ENCODE results near the gene CYFIP2. TPM values are rescaled to one million over a fixed set of nuclear protein-coding genes. Genes with fewer than 3 reads are reported as not detected.
"Not testable (repeated sequence)": the region's sequence is repeated elsewhere in the genome, so short reads cannot be mapped to it uniquely, and the experiment has no call there.

Gene CYFIP2
- total RNA-seq, 6 experiments from 2014 or later: 7.1 to 20.0 (median 9.7) TPM

GRCh38 chr5:157236423-157236822 lies 29.5 kb upstream of the CYFIP2 start:
- Mint-ChIP-seq H3K36me3 (ENCODE audit: low read depth) (no peaks in the 10 kb centered on the region), H3K9me3 (no peaks in the 10 kb centered on the region), H3K4me3 (no peak overlapping the region), H3K4me1 (ENCODE audit: low read depth) (no peaks in the 10 kb centered on the region; the same call in 1 of the 2 replicates), H3K27ac (no peak overlapping the region), H3K27me3 (ENCODE audit: insufficient read depth) (peaks cover 12% of the 10 kb centered on the region)
- no peak for TF ChIP-seq CTCF (IDR thresholded peaks at IDR 0.05)
- no peak for DNase-seq

DNA sequence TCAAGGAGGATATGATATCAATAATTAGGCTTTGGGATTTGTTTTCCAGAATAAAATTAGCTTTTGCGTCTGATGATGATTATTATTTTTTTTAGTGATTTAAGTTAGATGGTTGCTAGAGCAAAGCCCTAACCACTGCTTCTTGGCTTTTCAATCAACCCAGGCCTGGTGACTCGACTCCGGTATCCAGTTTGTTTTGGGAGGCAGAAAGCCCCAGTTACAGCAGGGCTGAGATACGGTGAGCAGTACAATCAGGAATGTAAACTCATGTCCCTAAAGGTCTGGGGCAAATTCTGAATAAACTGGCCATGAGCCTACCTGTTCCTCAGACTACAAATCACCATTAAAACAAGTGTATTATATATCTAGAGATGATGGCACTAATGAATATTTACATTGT lies 24.4 kb upstream of the CYFIP2 start:
- DNase-seq: no peak
- H3K9me3 Mint-ChIP-seq: no peaks in the 10 kb centered on the region
- peaks cover 14% of the 10 kb centered on the region for H3K27me3 Mint-ChIP-seq (ENCODE audit: insufficient read depth)
- no peak overlapping the region for H3K4me3 Mint-ChIP-seq
- 0 out of 2 replicates have a peak, but pooled peaks cover 5% of the 10 kb centered on the region for H3K4me1 Mint-ChIP-seq (ENCODE audit: low read depth)
- no peak overlapping the region for H3K27ac Mint-ChIP-seq
- H3K36me3 Mint-ChIP-seq (ENCODE audit: low read depth): no peaks in the 10 kb centered on the region
- no peak for TF ChIP-seq CTCF (IDR thresholded peaks at IDR 0.05)

DNA sequence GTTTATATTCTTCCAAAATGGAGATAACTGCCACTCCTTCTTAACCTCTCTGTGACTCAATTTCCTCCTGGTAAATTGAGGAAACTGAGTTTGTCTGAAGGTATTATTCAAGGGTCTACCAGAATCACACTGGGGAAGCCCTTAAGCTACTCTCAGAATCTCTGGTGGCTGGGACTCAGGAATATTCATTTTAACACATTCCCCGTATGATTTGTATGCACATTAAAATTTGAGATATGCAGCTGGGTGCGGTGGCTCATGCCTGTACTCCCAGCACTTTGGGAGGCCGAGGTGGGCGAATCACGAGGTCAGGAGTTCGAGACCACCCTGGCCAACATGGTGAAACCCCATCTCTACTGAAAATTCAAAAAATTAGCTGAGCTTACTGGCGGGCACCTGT lies 21.2 kb upstream of the CYFIP2 start:
- not testable (repeated sequence) for DNase-seq; H3K36me3 Mint-ChIP-seq (ENCODE audit: low read depth); H3K9me3 Mint-ChIP-seq

GRCh38 chr5:157245476-157245875 lies 20.4 kb upstream of the CYFIP2 start:
- Mint-ChIP-seq H3K9me3 (no peaks in the 10 kb centered on the region), H3K4me3 (no peak overlapping the region), H3K27me3 (ENCODE audit: insufficient read depth) (peaks cover 14% of the 10 kb centered on the region), H3K27ac (no peak overlapping the region), H3K4me1 (ENCODE audit: low read depth) (0 out of 2 replicates have a peak, but pooled peaks cover 5% of the 10 kb centered on the region), H3K36me3 (ENCODE audit: low read depth) (no peaks in the 10 kb centered on the region)
- TF ChIP-seq CTCF (IDR thresholded peaks at IDR 0.05): no peak
- DNase-seq: peak; percentile 19

More for the DNA sequence above, 21.2 kb upstream of the CYFIP2 start:
- H3K4me1 Mint-ChIP-seq (ENCODE audit: low read depth); H3K27me3 Mint-ChIP-seq (ENCODE audit: insufficient read depth); H3K4me3 Mint-ChIP-seq; H3K27ac Mint-ChIP-seq: not testable (repeated sequence)

DNA sequence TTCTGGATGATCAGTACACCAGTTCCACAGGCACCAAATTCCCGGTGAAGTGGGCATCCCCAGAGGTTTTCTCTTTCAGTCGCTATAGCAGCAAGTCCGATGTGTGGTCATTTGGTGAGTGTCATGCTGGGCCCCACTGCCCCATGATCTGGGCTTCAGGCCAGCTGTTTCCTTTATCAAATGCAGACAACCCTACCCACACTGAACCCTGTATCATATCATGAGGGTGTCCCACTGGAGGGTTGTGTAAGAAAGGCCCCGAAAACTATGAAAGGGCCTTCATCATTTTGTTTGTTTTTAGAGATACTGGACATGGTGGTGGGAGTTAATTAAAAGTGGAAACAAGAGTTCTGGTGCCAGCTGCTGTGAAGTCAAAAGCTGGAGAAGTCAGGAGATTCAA lies 20.0 kb upstream of the CYFIP2 start:
- TF ChIP-seq CTCF (IDR thresholded peaks at IDR 0.05): no peak
- Mint-ChIP-seq H3K27me3 (ENCODE audit: insufficient read depth) (peaks cover 13% of the 10 kb centered on the region), H3K9me3 (no peaks in the 10 kb centered on the region), H3K36me3 (ENCODE audit: low read depth) (no peaks in the 10 kb centered on the region), H3K4me1 (ENCODE audit: low read depth) (0 out of 2 replicates have a peak, but pooled peaks cover 5% of the 10 kb centered on the region), H3K27ac (no peak overlapping the region), H3K4me3 (no peak overlapping the region)
- DNase-seq: no peak

DNA sequence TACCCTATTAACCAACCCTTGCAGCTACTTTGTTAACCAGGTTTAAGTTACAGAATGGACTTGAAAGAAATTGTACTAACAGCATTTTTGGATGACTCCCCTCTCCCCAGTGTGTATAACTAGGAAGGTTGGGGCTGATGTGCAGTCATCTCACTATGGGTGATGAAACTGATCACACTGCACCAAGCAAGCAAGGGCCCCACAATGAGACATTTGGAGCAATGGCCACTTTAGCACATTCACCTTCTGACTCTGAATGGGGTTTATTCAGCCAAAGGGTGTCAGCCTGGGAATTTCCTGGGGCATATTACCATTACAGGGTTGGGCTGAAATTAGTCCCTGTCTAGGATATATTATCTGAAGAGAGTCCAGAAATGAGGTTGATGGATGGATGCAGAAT lies 18.7 kb upstream of the CYFIP2 start:
- DNase-seq: no peak
- TF ChIP-seq CTCF (IDR thresholded peaks at IDR 0.05): no peak
- H3K9me3 Mint-ChIP-seq: no peaks in the 10 kb centered on the region
- 0 out of 2 replicates have a peak, but pooled peaks cover 5% of the 10 kb centered on the region for H3K4me1 Mint-ChIP-seq (ENCODE audit: low read depth)
- no peak overlapping the region for H3K4me3 Mint-ChIP-seq
- H3K36me3 Mint-ChIP-seq (ENCODE audit: low read depth): no peaks in the 10 kb centered on the region
- peaks cover 12% of the 10 kb centered on the region for H3K27me3 Mint-ChIP-seq (ENCODE audit: insufficient read depth)
- H3K27ac Mint-ChIP-seq: no peak overlapping the region

All from HFFc6 (cell line).